Caco-2 (cell line): ENCODE measurements around the gene TBX15. TPM values are rescaled to one million over a fixed set of nuclear protein-coding genes. Genes with fewer than 3 reads are reported as not detected.

Experiments
- BruUV-seq: library from RNA; stranded (reverse); fragments of 400-500 nt; replicated peaks from 2 replicates; lab custom pipeline; 2021; lab: Mats Ljungman, UMichigan
- CTCF ChIA-PET: fragments of 300-600 bp; sonication (Branson Sonifier 250); formaldehyde crosslinking; loops from one replicate; lab custom pipeline; 2022; ENCODE audit warnings: antibody characterized with exemption; lab: Charles Lee
- POLR2A ChIA-PET: fragments of 300-600 bp; sonication (Branson Sonifier 250); formaldehyde crosslinking; loops from one replicate; lab custom pipeline; 2022; ENCODE audit warnings: antibody characterized with exemption; lab: Charles Lee
- DNase-seq, 2 experiments: peaks; one replicate each; pipeline versions ENCODE4 v3.0.0 to v3.0.0-alpha.2; 2020 to 2022
- H3K27me3 ChIP-seq: replicated peaks from 2 replicates; pipeline ENCODE4 v1.6.0; 2011; ENCODE audit warnings: low read length; ENCODE audit not compliant: control insufficient read depth, insufficient read depth
- H3K36me3 ChIP-seq: 2 replicates; pipeline ENCODE4 v1.5.1; 2011; ENCODE audit warnings: low read length; ENCODE audit not compliant: control insufficient read depth, insufficient read depth
- H3K4me1 ChIP-seq: fragments of 250-450 bp; sonication (Bioruptor Pico); 2 replicates; pipeline ENCODE4 v1.5.1; 2020; ENCODE audit warnings: mild to moderate bottlenecking
- H3K4me3 ChIP-seq: 2 replicates; pipeline ENCODE4 v1.5.1; 2011; ENCODE audit warnings: low read depth, mild to moderate bottlenecking, control low read depth, low read length
- H3K9me3 ChIP-seq: fragments of 250-450 bp; sonication (Bioruptor Pico); 2 replicates; pipeline ENCODE4 v1.5.1; 2020; ENCODE audit warnings: mild to moderate bottlenecking, moderate library complexity
- H3K27ac Mint-ChIP-seq: one replicate; pipeline ENCODE4 v1.8.0; 2022; ENCODE audit warnings: mixed read lengths; ENCODE audit not compliant: unreplicated experiment
- H3K27me3 Mint-ChIP-seq: one replicate; pipeline ENCODE4 v1.8.0; 2022; ENCODE audit warnings: mixed read lengths; ENCODE audit not compliant: insufficient read depth, unreplicated experiment
- H3K36me3 Mint-ChIP-seq: one replicate; pipeline ENCODE4 v1.8.0; 2022; ENCODE audit warnings: mild to moderate bottlenecking, mixed read lengths; ENCODE audit not compliant: insufficient read depth, unreplicated experiment
- H3K4me1 Mint-ChIP-seq: one replicate; pipeline ENCODE4 v1.8.0; 2022; ENCODE audit warnings: low read depth, mixed read lengths; ENCODE audit not compliant: unreplicated experiment
- H3K4me3 Mint-ChIP-seq: one replicate; pipeline ENCODE4 v1.8.0; 2022; ENCODE audit warnings: mild to moderate bottlenecking, moderate library complexity, mixed read lengths; ENCODE audit not compliant: unreplicated experiment
- H3K9me3 Mint-ChIP-seq: one replicate; pipeline ENCODE4 v1.8.0; 2022; ENCODE audit warnings: mixed read lengths; ENCODE audit not compliant: unreplicated experiment
- intact Hi-C: fragments of 100-400 bp; cut with micrococcal nuclease; formaldehyde crosslinking; loops from one replicate; pipeline ENCODE4 v1.10.0; 2022; ENCODE audit not compliant: unreplicated experiment
- total RNA-seq: library from RNA; stranded (reverse); gene quantifications from 2 replicates; pipeline ENCODE4 v1.2.3, GENCODE V29; 2022
- TF ChIP-seq, protein P1 (sequence below), 2 experiments: fragments of 200-600 bp in 1 of 2; IDR thresholded peaks; 1 replicate in 1 of 2; 2 replicates in 1 of 2; pipeline versions ENCODE4 v1.5.1 to v1.8.0; 2011 to 2022; ENCODE audit warnings: antibody characterized with exemption in 1 of 2, control low read depth in 1 of 2, inconsistent platforms in 1 of 2, low read depth in 1 of 2, low read length in 1 of 2, mild to moderate bottlenecking in 1 of 2, moderate library complexity in 1 of 2; ENCODE audit not compliant: insufficient read depth in 1 of 2, severe bottlenecking in 1 of 2, unreplicated experiment in 1 of 2

Gene TBX15
- total RNA-seq, 1 experiment from 2014 or later = 0.11 TPM

DNA sequence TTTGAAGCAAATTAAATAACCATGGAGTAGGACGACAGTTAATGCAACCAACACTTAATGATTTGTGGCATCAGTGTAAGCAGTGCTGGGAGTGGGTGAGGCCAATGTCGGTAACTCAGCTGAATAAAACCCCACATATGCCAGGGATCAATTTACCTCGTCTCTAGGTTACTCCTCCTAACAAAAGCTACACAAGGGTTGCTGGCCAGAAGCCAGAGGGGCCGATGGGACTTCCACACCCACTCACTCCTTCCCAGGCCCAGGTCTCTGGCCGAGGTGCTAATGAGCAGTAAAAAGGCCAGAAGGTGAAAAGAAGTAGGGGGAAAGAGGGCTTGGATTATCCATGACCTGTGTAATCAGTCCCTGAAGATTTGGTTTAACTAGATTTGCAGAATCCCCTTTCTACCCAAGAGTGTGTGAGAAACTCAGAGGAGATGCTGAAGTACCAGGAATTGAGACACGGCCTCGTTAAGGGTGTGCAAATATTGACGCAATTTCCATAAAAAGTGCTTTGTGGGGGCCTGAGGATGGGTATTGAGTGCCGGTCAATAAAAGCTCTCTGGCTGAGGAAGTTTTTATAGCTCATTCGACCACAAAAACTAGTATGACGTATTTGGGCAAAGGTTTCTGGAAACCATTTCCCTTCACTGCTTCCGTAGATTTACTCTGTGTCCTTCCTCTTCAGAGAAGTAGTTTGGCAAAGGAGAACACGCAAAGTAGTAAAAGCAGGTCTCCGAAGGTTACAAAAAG lies 145.5 kb downstream of the TBX15 start:
- BruUV-seq = no TSS peak
- POLR2A ChIA-PET = no interaction called here
- H3K4me1 Mint-ChIP-seq = no peaks in the 10 kb centered on the region

DNA sequence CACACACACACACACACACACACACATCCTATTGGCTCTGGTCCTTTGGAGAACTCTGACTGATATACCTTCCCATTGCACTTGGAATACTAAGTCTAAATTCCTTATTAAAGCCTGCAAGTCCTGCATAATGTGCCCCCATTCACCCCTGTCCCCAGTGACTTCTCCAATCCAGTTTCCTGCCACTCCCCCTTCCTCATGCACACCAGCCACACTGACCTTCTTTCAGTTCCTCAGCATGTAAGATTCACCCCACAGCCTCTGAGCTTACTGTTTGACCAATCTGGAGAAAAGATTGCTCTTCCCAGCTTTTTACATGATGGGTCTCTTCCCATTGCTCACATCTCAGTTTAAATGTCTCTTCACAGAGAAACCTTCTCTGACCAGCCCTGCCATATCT lies 146.6 kb downstream of the TBX15 start:
- Histone ChIP-seq H3K36me3 (no peaks in the 10 kb centered on the region), H3K4me1 (no peaks in the 10 kb centered on the region), H3K27me3 (no peaks in the 10 kb centered on the region), H3K9me3 (no peaks in the 10 kb centered on the region), H3K4me3 (no peak overlapping the region)
- TF ChIP-seq, protein P1, sequence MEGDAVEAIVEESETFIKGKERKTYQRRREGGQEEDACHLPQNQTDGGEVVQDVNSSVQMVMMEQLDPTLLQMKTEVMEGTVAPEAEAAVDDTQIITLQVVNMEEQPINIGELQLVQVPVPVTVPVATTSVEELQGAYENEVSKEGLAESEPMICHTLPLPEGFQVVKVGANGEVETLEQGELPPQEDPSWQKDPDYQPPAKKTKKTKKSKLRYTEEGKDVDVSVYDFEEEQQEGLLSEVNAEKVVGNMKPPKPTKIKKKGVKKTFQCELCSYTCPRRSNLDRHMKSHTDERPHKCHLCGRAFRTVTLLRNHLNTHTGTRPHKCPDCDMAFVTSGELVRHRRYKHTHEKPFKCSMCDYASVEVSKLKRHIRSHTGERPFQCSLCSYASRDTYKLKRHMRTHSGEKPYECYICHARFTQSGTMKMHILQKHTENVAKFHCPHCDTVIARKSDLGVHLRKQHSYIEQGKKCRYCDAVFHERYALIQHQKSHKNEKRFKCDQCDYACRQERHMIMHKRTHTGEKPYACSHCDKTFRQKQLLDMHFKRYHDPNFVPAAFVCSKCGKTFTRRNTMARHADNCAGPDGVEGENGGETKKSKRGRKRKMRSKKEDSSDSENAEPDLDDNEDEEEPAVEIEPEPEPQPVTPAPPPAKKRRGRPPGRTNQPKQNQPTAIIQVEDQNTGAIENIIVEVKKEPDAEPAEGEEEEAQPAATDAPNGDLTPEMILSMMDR (IDR thresholded peaks at IDR 0.05; ENCODE audit: insufficient read depth in 1 of 2, low read depth in 1 of 2, low read length in 1 of 2, severe bottlenecking in 1 of 2, unreplicated experiment in 1 of 2) = no peak
- Mint-ChIP-seq H3K36me3 (no peaks in the 10 kb centered on the region), H3K27me3 (peaks cover 2% of the 10 kb centered on the region), H3K4me1 (no peaks in the 10 kb centered on the region), H3K4me3 (no peak overlapping the region), H3K27ac (no peak overlapping the region), H3K9me3 (no peaks in the 10 kb centered on the region)
- no peak for DNase-seq
- CTCF ChIA-PET = no interaction called here
- BruUV-seq = no TSS peak
- intact Hi-C loops = no loop called here
- POLR2A ChIA-PET = no interaction called here

More for the DNA sequence above, 145.5 kb downstream of the TBX15 start:
- no peak for DNase-seq
- Histone ChIP-seq H3K27me3 (no peaks in the 10 kb centered on the region), H3K36me3 (no peaks in the 10 kb centered on the region), H3K9me3 (no peaks in the 10 kb centered on the region), H3K4me3 (no peak overlapping the region), H3K4me1 (no peaks in the 10 kb centered on the region)
- TF ChIP-seq, protein P1 (IDR thresholded peaks at IDR 0.05; ENCODE audit: insufficient read depth in 1 of 2, low read depth in 1 of 2, low read length in 1 of 2, severe bottlenecking in 1 of 2, unreplicated experiment in 1 of 2) = no peak
- Mint-ChIP-seq H3K4me3 (no peak overlapping the region), H3K9me3 (no peaks in the 10 kb centered on the region), H3K27me3 (peaks cover 2% of the 10 kb centered on the region), H3K36me3 (no peaks in the 10 kb centered on the region), H3K27ac (no peak overlapping the region)
- intact Hi-C loops = no loop called here
- CTCF ChIA-PET = no interaction called here

Other genes with a start within 250 kb of the TBX15 start
- gene WARS2, start 152.3 kb upstream of the TBX15 start, total RNA-seq = 11.9 and 12.1 TPM in 2 replicates